Small intestine (tissue), 7 donors: ENCODE results near the gene HDGFL2. TPM values are rescaled to one million over a fixed set of nuclear protein-coding genes. Genes with fewer than 3 reads are reported as not detected.
A peak's percentile ranks its signal among the peaks of the same experiment; 100 is the strongest.
"Not testable (repeated sequence)": the region's sequence is repeated elsewhere in the genome, so short reads cannot be mapped to it uniquely, and the experiment has no call there.

Experiments
- DNase-seq, 2 donors: peaks; one replicate each; pipeline versions ENCODE4 v3.0.0 to v3.0.0-alpha.2; 2013
- FAIRE-seq: peaks from 2 replicates; lab custom pipeline; 2012; peaks lifted over from hg19 to GRCh38; lab: Jason Lieb, UNC
- H3K27ac ChIP-seq, 3 donors: one replicate each; pipeline ENCODE4 v1.5.1; 2013; ENCODE audit warnings: low read length in 2 of 3, mild to moderate bottlenecking in 2 of 3, control low read depth in 1 of 3, inconsistent platforms in 1 of 3, low read depth in 1 of 3, moderate library complexity in 1 of 3
- H3K27me3 ChIP-seq, 3 donors: one replicate each; pipeline ENCODE4 v1.6.1; 2013; ENCODE audit warnings: low read length in 3 of 3, inconsistent platforms in 1 of 3; ENCODE audit not compliant: control insufficient read depth in 3 of 3, insufficient read depth in 3 of 3
- H3K36me3 ChIP-seq, 3 donors: one replicate each; pipeline ENCODE4 v1.6.1; 2013; ENCODE audit warnings: low read length in 3 of 3, inconsistent platforms in 1 of 3, low read depth in 1 of 3, mild to moderate bottlenecking in 1 of 3, moderate library complexity in 1 of 3; ENCODE audit not compliant: control insufficient read depth in 3 of 3, insufficient read depth in 2 of 3
- H3K4me1 ChIP-seq, 3 donors: one replicate each; pipeline ENCODE4 v1.6.1; 2013; ENCODE audit warnings: low read length in 2 of 3, inconsistent platforms in 1 of 3, low read depth in 1 of 3, mild to moderate bottlenecking in 1 of 3, moderate library complexity in 1 of 3; ENCODE audit not compliant: control insufficient read depth in 3 of 3, insufficient read depth in 2 of 3
- H3K4me3 ChIP-seq, 3 donors: one replicate each; pipeline ENCODE4 v1.5.1; 2013; ENCODE audit warnings: low read length in 3 of 3, control low read depth in 1 of 3, inconsistent platforms in 1 of 3, low read depth in 1 of 3, mild to moderate bottlenecking in 1 of 3, moderate library complexity in 1 of 3
- H3K9me3 ChIP-seq, 2 donors: one replicate each; pipeline ENCODE4 v1.6.1; 2013; ENCODE audit warnings: low read depth in 1 of 2, low read length in 1 of 2; ENCODE audit not compliant: control insufficient read depth in 2 of 2, insufficient read depth in 1 of 2
- WGBS, 3 donors: extraction: QIAGEN DNeasy Blood & Tissue Kit; methylation state at CpG; one replicate each; pipeline ENCODE4 v1.1.7; 2013; 5-methylcytosine and 5-hydroxymethylcytosine counted together
- polyA plus RNA-seq, 4 donors: library from polyadenylated mRNA; stranded (reverse) in 3 of 4; unstranded in 1 of 4; fragments of 200-250 nt in 3 of 4; fragments of 120-200 nt in 1 of 4; gene quantifications; one replicate each; pipeline versions ENCODE4 v1.2.1 to v1.2.3, GENCODE V29; 2013
- donor health status: healthy with polysubstance abuse.
- donor health status: control.
- donor health status: control.
- donor health status: Bipolar disorder and iron deficiency.
- donor health status: healthy.

HDGFL2 gene
- polyA plus RNA-seq, 4 donors: 18.4 to 40.2 (median 28.5) TPM

- Histone ChIP-seq H3K27me3 (no peaks in the 10 kb centered on the region), H3K36me3 (no peaks in the 10 kb centered on the region), H3K4me3 (no peak overlapping the region), H3K4me1 (no peaks in the 10 kb centered on the region), H3K27ac (no peak overlapping the region), H3K9me3 (peaks cover 0 to under 1% of the 10 kb centered on the region in 2 donors)
- DNase-seq: peak; percentile 43 to 49
- WGBS, 3 donors: 62 to 66% (median 65%) methylated on average over 23 of the region's 23 CpGs
- FAIRE-seq: no peak
These were observed 52.9 kb downstream of the HDGFL2 start for GRCh38 chr19:4524808-4525562.

- no peak for DNase-seq
- WGBS, 3 donors: 68 to 86% (median 77%) methylated on average over 13 to 23 of the region's 23 CpGs
- H3K4me1 ChIP-seq: no peaks in the 10 kb centered on the region
- no peak for FAIRE-seq
- H3K9me3 ChIP-seq: no peaks in the 10 kb centered on the region
- no peak overlapping the region for H3K27ac ChIP-seq
- no peaks in the 10 kb centered on the region for H3K36me3 ChIP-seq
- no peaks in the 10 kb centered on the region for H3K27me3 ChIP-seq
- H3K4me3 ChIP-seq: no peak overlapping the region
These were observed 53.5 kb downstream of the HDGFL2 start for GRCh38 chr19:4525563-4526002.

DNA sequence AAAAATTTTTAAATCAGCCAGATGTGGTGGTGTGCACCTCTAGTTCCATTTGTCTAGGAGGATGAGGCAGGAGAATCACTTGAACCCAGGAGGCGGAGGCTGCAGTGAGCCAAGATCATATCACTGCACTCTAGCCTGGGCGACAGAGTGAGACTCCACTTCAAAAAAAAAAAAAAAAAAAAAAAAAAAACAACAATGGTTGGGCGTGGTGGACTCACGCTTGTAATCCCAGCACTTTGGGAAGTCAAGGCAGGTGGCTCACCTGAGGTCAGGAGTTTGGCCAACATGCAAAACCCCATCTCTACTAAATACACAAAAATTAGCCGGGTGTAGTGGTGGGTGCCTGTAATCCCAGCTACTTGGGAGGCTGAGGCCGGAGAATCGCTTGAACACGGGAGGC is 55.3 kb downstream of the HDGFL2 start:
- not testable (repeated sequence) for H3K9me3 ChIP-seq, H3K4me3 ChIP-seq, DNase-seq, FAIRE-seq, H3K27me3 ChIP-seq, H3K4me1 ChIP-seq, H3K36me3 ChIP-seq, H3K27ac ChIP-seq
- 61 to 82% (median 65%) methylated on average over 8 of the region's 8 CpGs for WGBS, 3 donors

GRCh38 chr19:4528843-4529242 is 56.7 kb downstream of the HDGFL2 start:
- WGBS, 3 donors: 76 to 80% (median 76%) methylated on average over 12 to 15 of the region's 15 CpGs
- Histone ChIP-seq H3K9me3 (no peaks in the 10 kb centered on the region), H3K4me3 (no peak overlapping the region), H3K36me3 (no peaks in the 10 kb centered on the region), H3K27ac (no peak overlapping the region), H3K27me3 (peaks cover 2 to 3% (median 3%) of the 10 kb centered on the region in 3 donors), H3K4me1 (no peaks in the 10 kb centered on the region)
- DNase-seq (no peak), FAIRE-seq (no peak)

DNA sequence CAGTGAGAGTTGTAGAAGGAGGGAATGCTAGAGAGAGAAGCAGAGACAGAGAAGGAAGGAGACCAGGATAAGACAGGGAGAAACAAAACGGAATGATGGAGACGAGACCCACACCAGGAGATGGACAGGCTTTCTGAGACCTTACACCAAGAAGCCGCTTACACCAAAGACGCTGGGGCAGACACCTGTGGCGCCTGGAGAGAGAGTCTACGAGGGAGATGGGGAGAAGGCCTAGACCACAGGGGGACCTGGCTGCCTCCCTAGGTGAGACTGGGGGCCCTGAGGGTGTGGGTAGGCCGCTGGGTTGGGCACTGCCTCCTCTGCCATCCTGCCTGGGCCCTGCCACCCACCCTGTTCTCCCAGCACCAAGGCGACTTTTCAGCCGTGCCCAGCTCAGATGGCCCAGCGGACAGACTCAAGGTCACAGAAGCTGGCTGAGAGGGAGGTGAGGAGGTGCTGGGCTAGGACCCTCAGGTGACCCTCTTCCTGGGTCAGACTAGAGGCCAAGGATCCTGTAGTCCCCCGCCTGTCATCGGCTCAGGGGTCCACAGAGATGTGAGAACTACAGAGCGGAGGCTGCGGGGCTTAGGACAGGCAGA is 57.9 kb downstream of the HDGFL2 start:
- WGBS, 3 donors: 64 to 75% (median 65%) methylated on average over 14 of the region's 14 CpGs
- FAIRE-seq: no peak

GRCh38 chr19:4531562-4532165 is 59.6 kb downstream of the HDGFL2 start:
- H3K4me3 ChIP-seq: no peak overlapping the region
- H3K36me3 ChIP-seq: no peaks in the 10 kb centered on the region
- H3K27me3 ChIP-seq: peaks cover 3 to 11% (median 6%) of the 10 kb centered on the region in 3 donors
- H3K27ac ChIP-seq: peak overlapping the region in 1 of 3 donors; percentile 23
- WGBS, 3 donors: 17 to 42% (median 26%) methylated on average over 23 to 28 of the region's 28 CpGs
- peaks cover 0 to 8% (median 0%) of the 10 kb centered on the region in 3 donors for H3K4me1 ChIP-seq
- no peak for DNase-seq
- H3K9me3 ChIP-seq: no peaks in the 10 kb centered on the region
- no peak for FAIRE-seq

More for the DNA sequence above, 57.9 kb downstream of the HDGFL2 start:
- DNase-seq: no peak
- Histone ChIP-seq H3K36me3 (no peaks in the 10 kb centered on the region), H3K27ac (no peak overlapping the region), H3K9me3 (no peaks in the 10 kb centered on the region), H3K27me3 (peaks cover 3 to 7% (median 4%) of the 10 kb centered on the region in 3 donors), H3K4me1 (peaks cover 0 to under 1% (median 0%) of the 10 kb centered on the region in 3 donors), H3K4me3 (no peak overlapping the region)

GRCh38 chr19:4533334-4533733 is 61.2 kb downstream of the HDGFL2 start:
- no peak overlapping the region for H3K4me3 ChIP-seq
- WGBS, 3 donors: 60 to 78% (median 70%) methylated on average over 9 of the region's 9 CpGs
- FAIRE-seq (no peak), DNase-seq (no peak)
- H3K27me3 ChIP-seq: peaks cover 3 to 11% (median 10%) of the 10 kb centered on the region in 3 donors
- no peak overlapping the region for H3K27ac ChIP-seq
- H3K9me3 ChIP-seq: no peaks in the 10 kb centered on the region
- peaks cover 0 to 8% (median 0%) of the 10 kb centered on the region in 3 donors for H3K4me1 ChIP-seq
- no peaks in the 10 kb centered on the region for H3K36me3 ChIP-seq

DNA sequence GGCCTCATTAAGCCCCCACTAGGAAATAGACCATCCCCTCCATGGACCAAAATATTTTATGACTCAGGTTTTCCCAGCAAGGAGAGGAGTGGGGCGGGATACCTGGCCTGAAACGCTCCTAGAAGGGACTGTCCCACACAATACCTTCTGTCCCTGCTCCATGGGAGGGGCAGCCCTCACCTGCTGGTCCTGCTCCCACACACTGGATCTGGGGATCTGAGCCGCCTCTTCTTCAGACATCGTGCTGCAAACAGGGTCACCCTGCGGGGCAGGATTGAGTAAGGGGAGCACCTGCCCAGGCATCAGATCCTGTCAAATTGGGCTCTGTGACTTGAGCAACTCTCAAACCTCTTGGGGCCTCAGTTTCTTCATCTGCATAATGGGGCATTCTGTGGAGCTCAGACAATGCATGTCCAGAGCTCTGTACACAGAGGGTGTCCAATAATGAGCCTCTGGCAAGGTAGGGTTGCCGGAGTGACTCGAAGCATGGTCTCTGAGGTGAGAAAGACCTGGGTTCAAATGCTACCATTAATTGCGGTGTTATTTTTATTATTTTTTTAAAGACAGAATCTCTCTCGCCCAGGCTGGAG is 61.8 kb downstream of the HDGFL2 start:
- DNase-seq: no peak
- WGBS, 3 donors: 56 to 81% (median 66%) methylated on average over 9 of the region's 9 CpGs
- Histone ChIP-seq H3K36me3 (no peaks in the 10 kb centered on the region), H3K27ac (no peak overlapping the region), H3K27me3 (peaks cover 3 to 11% (median 10%) of the 10 kb centered on the region in 3 donors), H3K4me1 (peaks cover 0 to 8% (median 0%) of the 10 kb centered on the region in 3 donors), H3K9me3 (no peaks in the 10 kb centered on the region), H3K4me3 (no peak overlapping the region)
- FAIRE-seq: no peak
